HuH-7 (cell line): Measurements from ENCODE around the gene ZNF735.
"Not testable (repeated sequence)": the region's sequence is repeated elsewhere in the genome, so short reads cannot be mapped to it uniquely, and the experiment has no call there.

Experiments used
- DNase-seq: peaks from one replicate; pipeline ENCODE4 v3.0.0; 2011; ENCODE audit warnings: low spot score

Gene ZNF735

GRCh38 chr7:64206903-64207302, at the start of gene ZNF735:
Gene ZNF735 (plus strand): TSS chr7:64207203. CDS start chr7:64207203, 0 bp downstream.
- no peak for DNase-seq

- not testable (repeated sequence) for DNase-seq
These were observed 36.0 kb upstream of the ZNF735 start for GRCh38 chr7:64170974-64171373.

- no peak for DNase-seq
These were observed 32.7 kb upstream of the ZNF735 start for GRCh38 chr7:64174328-64174727.

- no peak for DNase-seq
These were observed 32.1 kb upstream of the ZNF735 start for GRCh38 chr7:64174941-64175340.

- no peak for DNase-seq
These were observed 26.0 kb upstream of the ZNF735 start for GRCh38 chr7:64180989-64181388.

GRCh38 chr7:64181586-64181985, 25.4 kb upstream of the ZNF735 start:
- DNase-seq = no peak

- DNase-seq = no peak
These were observed 24.8 kb upstream of the ZNF735 start for GRCh38 chr7:64182036-64182790.

- DNase-seq = no peak
These were observed 23.8 kb upstream of the ZNF735 start for GRCh38 chr7:64183126-64183742.

- DNase-seq = no peak
These were observed 23.1 kb upstream of the ZNF735 start for GRCh38 chr7:64183827-64184372.

- no peak for DNase-seq
These were observed 22.6 kb upstream of the ZNF735 start for GRCh38 chr7:64184376-64184775.

GRCh38 chr7:64187408-64187807, 19.6 kb upstream of the ZNF735 start:
- no peak for DNase-seq

GRCh38 chr7:64192148-64192704, 14.8 kb upstream of the ZNF735 start:
- DNase-seq = no peak

GRCh38 chr7:64192775-64193174, 14.2 kb upstream of the ZNF735 start:
- DNase-seq = no peak

- DNase-seq = not testable (repeated sequence)
These were observed 12.8 kb downstream of the ZNF735 start for GRCh38 chr7:64219710-64220298.

- no peak for DNase-seq
These were observed 16.4 kb downstream of the ZNF735 start for GRCh38 chr7:64223366-64223765.

GRCh38 chr7:64228174-64228573, 21.2 kb downstream of the ZNF735 start, which contains the start of gene ZNF679:
Gene ZNF679 (plus strand): TSS chr7:64228474. CDS start chr7:64249118, 20,644 bp downstream.
- not testable (repeated sequence) for DNase-seq

- DNase-seq = no peak
These were observed 59.4 kb downstream of the ZNF735 start for GRCh38 chr7:64266341-64266919.
